ENCODE data around the gene RNGTT. TPM values are rescaled to one million over a fixed set of nuclear protein-coding genes. Genes with fewer than 3 reads are reported as not detected.

RNGTT gene
- total and polyA plus RNA-seq, 7 donors: 3.0 to 14.7 (median 10.0) TPM

DNA sequence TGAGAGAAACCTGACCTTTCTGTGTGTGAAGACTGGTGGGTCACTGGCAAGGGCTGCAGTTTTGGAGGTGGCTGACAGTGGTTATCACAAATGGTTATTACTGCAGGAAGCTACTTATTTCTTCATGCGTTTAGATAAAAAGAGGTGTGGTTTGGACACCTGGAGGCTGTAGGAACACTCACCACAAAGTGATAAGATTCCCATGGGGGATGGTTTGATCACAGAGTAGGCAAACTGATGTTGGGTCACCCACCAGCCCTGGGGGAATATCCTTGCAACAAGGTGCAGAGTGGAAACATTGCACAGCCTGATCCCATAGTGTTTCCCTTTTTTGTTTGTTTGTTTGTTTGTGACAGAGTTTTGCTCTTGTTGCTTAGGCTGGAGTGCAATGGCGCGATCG is 33.9 kb upstream of the RNGTT start:
- intact Hi-C loops (cut with DNase I): no loop called here
- H3K27me3 ChIP-seq: no peaks in the 10 kb centered on the region
- no peak overlapping the region for H3K4me3 ChIP-seq
- H3K36me3 ChIP-seq: no peaks in the 10 kb centered on the region
- H3K27ac ChIP-seq: no peak overlapping the region
- TF ChIP-seq POLR2A (IDR thresholded peaks at IDR 0.05) (no peak), EP300 (IDR thresholded peaks at IDR 0.05) (no peak), POLR2AphosphoS5 (IDR thresholded peaks at IDR 0.05) (no peak)
- TF ChIP-seq, protein P1, sequence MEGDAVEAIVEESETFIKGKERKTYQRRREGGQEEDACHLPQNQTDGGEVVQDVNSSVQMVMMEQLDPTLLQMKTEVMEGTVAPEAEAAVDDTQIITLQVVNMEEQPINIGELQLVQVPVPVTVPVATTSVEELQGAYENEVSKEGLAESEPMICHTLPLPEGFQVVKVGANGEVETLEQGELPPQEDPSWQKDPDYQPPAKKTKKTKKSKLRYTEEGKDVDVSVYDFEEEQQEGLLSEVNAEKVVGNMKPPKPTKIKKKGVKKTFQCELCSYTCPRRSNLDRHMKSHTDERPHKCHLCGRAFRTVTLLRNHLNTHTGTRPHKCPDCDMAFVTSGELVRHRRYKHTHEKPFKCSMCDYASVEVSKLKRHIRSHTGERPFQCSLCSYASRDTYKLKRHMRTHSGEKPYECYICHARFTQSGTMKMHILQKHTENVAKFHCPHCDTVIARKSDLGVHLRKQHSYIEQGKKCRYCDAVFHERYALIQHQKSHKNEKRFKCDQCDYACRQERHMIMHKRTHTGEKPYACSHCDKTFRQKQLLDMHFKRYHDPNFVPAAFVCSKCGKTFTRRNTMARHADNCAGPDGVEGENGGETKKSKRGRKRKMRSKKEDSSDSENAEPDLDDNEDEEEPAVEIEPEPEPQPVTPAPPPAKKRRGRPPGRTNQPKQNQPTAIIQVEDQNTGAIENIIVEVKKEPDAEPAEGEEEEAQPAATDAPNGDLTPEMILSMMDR (IDR thresholded peaks at IDR 0.05): no peak
- DNase-seq: no peak
- WGBS, 2 donors: 77 to 83% methylated on average over 4 of the region's 4 CpGs
- H3K4me1 ChIP-seq: no peaks in the 10 kb centered on the region
- H3K9me3 ChIP-seq: no peaks in the 10 kb centered on the region

DNA sequence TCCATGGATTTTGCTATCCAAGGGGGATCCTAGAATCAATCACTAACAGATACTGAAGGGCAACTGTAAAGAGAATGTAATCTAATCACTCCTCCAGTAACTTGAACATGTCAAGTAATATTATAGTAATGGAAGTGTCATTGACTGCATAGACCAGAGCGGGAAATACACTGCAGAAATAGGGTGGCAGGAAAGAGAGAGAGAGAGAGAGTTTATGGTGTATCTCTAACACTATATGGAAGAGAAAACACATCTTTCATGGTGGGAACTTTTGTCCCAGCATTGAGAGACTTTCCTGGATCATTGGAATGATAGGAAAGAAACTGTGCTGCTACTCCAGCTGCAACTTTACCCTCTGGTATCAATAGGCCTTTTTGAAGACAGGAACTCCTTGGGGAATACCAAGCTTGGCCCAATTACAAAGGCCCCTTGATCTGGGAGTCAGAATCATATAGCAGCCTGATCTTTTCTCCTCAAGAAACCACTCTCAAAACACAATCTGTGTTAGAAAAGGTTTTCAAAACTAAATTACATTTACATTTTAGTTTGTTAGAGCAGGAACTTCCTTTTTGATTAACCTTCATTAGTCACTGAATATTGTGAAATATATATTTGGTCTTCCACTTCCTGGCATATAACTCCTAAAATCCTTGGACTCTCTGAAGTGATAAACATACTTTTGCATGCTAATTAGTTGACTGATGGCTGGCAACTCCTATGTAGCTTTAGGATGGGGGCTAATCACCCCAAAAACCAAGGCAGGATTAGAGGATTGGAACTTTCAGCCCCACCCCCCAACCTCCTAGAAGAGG is 29.5 kb upstream of the RNGTT start:
- intact Hi-C loops (cut with DNase I): no loop called here
- Histone ChIP-seq H3K9me3 (no peaks in the 10 kb centered on the region), H3K36me3 (no peaks in the 10 kb centered on the region), H3K4me1 (no peaks in the 10 kb centered on the region), H3K27me3 (no peaks in the 10 kb centered on the region), H3K4me3 (no peak overlapping the region), H3K27ac (no peak overlapping the region)
- 96 to 100% methylated on average over 1 of the region's 1 CpG for WGBS, 2 donors
- TF ChIP-seq POLR2A (IDR thresholded peaks at IDR 0.05) (no peak), EP300 (IDR thresholded peaks at IDR 0.05) (no peak), POLR2AphosphoS5 (IDR thresholded peaks at IDR 0.05) (no peak)
- TF ChIP-seq, protein P1 (IDR thresholded peaks at IDR 0.05): no peak
- DNase-seq: no peak

DNA sequence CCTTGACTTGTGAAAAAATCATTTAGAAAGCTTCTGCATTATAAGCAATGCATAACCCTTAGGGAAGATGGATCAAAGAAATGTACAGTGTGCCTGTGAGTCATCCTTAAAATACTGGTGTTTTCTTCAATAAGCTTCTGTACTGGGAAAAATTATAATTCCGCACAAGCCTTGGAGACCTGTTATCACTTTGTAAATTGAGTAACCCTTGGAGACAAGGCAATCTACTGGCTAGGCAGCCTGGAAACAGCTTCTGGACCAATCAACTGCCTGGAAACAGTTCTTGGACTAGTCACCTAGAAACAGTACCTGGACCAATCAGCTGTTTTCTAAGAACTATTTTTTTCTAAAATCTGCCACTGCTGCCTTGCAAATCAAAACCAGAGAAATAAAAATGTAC is 25.8 kb upstream of the RNGTT start:
- no peaks in the 10 kb centered on the region for H3K36me3 ChIP-seq
- H3K27me3 ChIP-seq: no peaks in the 10 kb centered on the region
- no peaks in the 10 kb centered on the region for H3K4me1 ChIP-seq
- 82 to 89% methylated on average over 1 of the region's 1 CpG for WGBS, 2 donors
- DNase-seq: no peak
- TF ChIP-seq POLR2AphosphoS5 (IDR thresholded peaks at IDR 0.05): no peak
- no peak for TF ChIP-seq EP300 (IDR thresholded peaks at IDR 0.05)
- TF ChIP-seq, protein P1 (IDR thresholded peaks at IDR 0.05): no peak
- no peak for TF ChIP-seq POLR2A (IDR thresholded peaks at IDR 0.05)
- H3K4me3 ChIP-seq: no peak overlapping the region
- no peak overlapping the region for H3K27ac ChIP-seq
- intact Hi-C loops (cut with DNase I): no loop called here
- no peaks in the 10 kb centered on the region for H3K9me3 ChIP-seq

DNA sequence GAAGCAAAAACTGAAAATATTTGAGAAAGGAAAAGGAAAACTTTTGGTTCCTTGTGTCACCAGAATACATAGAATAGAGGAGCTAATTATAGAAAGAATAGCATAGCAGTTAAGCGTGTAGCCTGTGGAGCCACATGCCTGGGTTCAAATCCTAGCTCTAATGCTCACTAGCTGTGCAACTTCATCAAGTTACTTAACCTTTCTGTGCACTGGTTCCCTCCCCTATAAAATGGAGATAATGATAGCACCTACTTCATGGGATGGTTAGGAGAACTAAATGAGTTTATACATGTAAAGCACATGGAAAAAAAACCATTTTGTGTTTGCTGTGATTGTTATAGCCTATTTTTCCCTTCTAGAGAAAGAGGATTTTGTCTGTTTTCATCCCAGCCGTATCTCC is 24.5 kb upstream of the RNGTT start:
- Histone ChIP-seq H3K4me1 (peaks cover 0 to 8% (median 6%) of the 10 kb centered on the region in 4 donors), H3K27me3 (no peaks in the 10 kb centered on the region), H3K36me3 (no peaks in the 10 kb centered on the region), H3K4me3 (no peak overlapping the region), H3K9me3 (no peaks in the 10 kb centered on the region), H3K27ac (no peak overlapping the region)
- no peak for DNase-seq
- no peak for TF ChIP-seq POLR2AphosphoS5 (IDR thresholded peaks at IDR 0.05)
- no peak for TF ChIP-seq EP300 (IDR thresholded peaks at IDR 0.05)
- TF ChIP-seq, protein P1 (IDR thresholded peaks at IDR 0.05): no peak
- no peak for TF ChIP-seq POLR2A (IDR thresholded peaks at IDR 0.05)
- intact Hi-C loops (cut with DNase I): no loop called here
- 61 to 66% methylated on average over 2 of the region's 2 CpGs for WGBS, 2 donors

DNA sequence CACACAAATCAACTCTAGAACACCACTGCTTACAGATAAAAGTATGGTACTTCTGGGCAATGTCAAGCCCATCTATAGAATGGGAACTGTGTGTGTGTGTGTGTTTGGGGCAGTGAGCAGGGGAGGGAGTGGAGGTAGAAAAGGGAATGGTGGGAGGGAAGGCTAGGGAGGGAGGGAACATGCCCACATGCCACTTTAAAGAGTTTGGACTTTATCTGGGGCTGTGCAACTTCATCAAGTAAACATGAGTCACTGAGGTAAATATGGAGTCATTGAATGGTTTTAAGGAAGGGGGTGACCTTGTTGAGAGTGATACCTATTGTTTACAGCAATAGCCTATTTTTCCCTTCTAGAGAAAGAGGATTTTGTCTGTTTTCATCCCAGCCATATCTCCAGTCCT is 22.5 kb upstream of the RNGTT start:
- DNase-seq: no peak
- Histone ChIP-seq H3K27ac (no peak overlapping the region), H3K9me3 (no peaks in the 10 kb centered on the region), H3K4me3 (no peak overlapping the region), H3K27me3 (no peaks in the 10 kb centered on the region), H3K4me1 (peaks cover 0 to 9% (median 7%) of the 10 kb centered on the region in 4 donors), H3K36me3 (no peaks in the 10 kb centered on the region)
- intact Hi-C loops (cut with DNase I): no loop called here
- TF ChIP-seq, protein P1 (IDR thresholded peaks at IDR 0.05): no peak
- TF ChIP-seq POLR2A (IDR thresholded peaks at IDR 0.05) (no peak), EP300 (IDR thresholded peaks at IDR 0.05) (no peak), POLR2AphosphoS5 (IDR thresholded peaks at IDR 0.05) (no peak)
